Stimulated activated CD8-positive, alpha-beta memory T cell treated with anti-CD3 and anti-CD28 coated beads, Interleukin-7, amount 100 ng/mL, for 4 hours (primary cell): ENCODE results near the gene NFX1.

Experiments
- DNase-seq, 2 donors: peaks; one replicate each; pipeline ENCODE4 v3.0.0-alpha.2; 2020; ENCODE audit warnings: low read depth in 2 of 2

NFX1 gene

GRCh38 chr9:33290247-33291030 lies at the start of gene NFX1:
NFX1 (plus strand) TSS chr9:33290516; CDS start chr9:33290573, 57 bp downstream.
- peak; percentile 97 for DNase-seq

- DNase-seq = no peak
Measured at GRCh38 chr9:33241298-33241697, 49.0 kb upstream of the NFX1 start.

DNA sequence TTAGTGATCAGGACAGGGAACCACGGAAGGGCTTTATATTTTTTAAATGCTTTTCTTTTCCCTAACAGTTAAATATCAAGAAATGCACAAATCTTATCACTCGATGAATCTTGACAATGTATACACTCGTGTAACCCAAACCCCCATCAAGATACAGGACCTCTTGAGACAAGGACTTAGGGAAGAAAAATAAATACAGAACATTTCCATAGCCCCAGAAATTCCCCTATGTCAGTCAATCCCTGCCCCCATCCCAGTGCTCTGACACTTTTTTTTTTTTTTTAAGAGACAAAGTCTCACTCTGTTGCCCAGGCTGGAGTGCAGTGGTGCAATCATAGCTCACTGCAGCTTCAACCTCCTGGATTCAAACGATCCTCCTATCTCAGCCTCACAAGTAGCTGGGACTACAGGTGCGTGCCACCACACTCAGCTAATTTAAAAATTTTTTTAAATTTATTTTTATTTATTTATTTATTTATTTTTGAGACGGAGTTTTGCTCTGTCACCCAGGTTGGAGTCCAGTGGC lies 47.6 kb upstream of the NFX1 start:
- no peak for DNase-seq

- DNase-seq = no peak
Measured at GRCh38 chr9:33244137-33244784, 46.1 kb upstream of the NFX1 start.

DNA sequence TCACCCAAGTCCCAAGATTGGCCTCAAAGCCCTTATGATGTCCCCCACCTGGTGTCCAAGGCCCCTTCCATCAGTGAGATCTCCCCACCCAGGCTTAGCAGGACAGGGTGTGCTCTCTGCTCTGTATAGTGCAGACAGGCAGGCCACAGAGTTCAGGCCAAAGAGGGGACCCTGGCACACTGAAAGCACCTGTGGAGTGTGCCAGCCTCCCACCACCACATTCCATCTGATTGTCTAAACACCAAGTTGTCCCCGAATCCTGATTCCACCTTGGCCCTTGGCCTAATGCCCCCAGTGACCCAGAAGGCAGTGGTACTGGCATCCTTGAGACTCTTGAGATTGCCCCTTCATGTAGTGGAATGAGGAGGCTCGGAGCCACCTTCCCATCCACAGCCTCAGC lies 45.0 kb upstream of the NFX1 start:
- no peak for DNase-seq

DNA sequence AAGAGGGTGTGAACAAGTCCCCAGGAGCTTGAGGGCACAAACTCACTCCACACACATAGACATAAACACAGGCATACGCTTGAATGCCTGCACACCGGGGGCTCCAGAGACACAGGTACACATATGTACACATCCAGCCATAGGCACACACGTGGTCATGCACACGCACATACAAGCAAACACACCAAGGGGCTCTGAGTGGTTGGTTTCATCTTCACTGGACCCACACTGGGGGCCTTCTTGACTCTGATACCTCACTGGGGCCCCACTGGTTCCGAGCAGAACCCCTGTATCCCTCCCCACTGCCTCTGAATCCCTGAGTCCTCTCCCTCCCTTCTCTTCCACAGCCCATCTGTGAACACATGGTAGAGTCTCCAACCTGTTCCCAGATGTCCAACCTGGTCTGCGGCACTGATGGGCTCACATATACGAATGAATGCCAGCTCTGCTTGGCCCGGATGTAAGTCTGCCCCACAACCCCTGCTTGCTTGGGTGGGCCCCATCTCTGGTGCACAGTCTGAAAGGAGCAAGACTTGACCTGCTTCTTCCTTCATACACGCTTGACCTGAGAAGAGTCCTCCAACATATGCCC lies 44.0 kb upstream of the NFX1 start:
- DNase-seq = no peak

- no peak for DNase-seq
Measured at GRCh38 chr9:33248606-33249005, 41.7 kb upstream of the NFX1 start.

GRCh38 chr9:33249087-33249658 lies 41.1 kb upstream of the NFX1 start:
- no peak for DNase-seq

DNA sequence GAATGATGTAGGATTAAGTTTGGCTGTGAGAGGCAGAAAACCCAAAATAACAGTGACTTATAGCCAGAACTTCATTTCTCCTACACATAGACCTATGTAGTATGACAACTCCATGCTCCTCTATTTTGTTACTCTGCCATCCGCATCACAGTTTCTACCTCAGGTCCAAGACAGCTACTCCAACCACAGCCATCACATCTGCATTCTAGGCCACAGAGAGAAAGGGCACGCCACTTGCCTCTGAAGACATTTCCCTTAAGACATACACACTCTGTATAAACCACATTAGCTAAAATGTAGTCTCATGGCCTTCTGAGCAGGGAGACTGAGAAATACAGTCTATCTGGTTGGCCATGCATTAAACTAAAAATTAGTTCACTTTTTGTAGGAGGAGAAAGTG lies 40.3 kb upstream of the NFX1 start:
- DNase-seq = no peak

GRCh38 chr9:33250458-33250995 lies 39.8 kb upstream of the NFX1 start:
- DNase-seq = no peak

- DNase-seq = no peak
Measured at GRCh38 chr9:33254211-33254610, 36.1 kb upstream of the NFX1 start.

DNA sequence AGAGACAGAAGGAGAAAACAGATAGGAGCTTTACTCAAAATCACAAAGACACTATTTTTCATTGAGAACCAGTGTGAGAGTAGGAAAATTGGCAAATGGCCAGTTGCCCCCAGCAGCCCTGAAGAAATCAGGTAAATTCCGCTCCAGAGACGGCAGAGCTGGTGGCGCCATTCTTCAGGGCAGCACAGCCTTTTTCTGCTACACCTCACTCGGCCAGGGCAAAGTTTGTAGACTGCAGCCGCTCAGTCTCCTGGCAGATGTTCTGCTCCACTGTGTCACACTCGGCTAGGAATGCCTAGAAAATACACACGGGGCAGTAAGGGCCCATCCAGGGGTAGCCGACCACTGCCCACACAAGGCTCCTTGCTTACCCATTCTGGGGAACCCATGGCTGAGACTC lies 35.3 kb upstream of the NFX1 start:
- no peak for DNase-seq

DNA sequence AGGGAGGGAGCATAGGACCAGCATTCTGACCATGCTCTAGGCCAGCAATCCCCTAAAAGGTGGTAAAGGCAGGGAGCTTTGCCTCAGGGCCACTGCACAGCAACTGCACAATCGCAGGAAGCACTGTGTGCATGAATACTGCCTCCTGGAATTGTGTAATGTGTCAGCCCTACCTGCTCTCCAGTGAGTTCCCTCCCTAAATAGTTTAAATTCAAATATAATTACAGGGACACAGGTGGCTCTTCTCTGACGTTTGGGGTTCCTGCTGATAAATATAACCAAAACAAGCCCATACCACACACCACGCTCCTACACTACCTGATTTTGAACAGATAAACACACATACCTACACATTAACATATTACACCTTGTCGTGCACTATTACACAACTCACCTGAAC lies 34.8 kb upstream of the NFX1 start:
- no peak for DNase-seq

GRCh38 chr9:33256236-33256635 lies 34.1 kb upstream of the NFX1 start:
- DNase-seq = no peak

DNA sequence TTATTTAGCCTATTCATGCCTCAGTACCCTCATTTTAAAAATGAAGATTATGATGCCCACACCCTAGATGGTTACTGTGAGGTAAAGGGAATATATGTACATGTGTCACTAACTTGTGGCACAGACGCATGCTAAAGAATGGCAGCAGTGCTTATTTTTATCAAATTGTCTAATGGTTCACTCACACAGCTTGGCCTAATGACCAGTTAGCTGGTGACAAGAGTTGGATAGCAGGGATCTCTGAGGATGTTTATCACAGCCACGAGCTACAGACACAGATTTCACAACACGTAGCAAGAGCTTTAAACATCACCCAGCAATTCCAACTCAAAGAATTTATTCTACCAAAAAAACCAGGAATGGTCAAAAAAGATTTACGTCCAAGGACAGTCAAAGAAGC lies 33.0 kb upstream of the NFX1 start:
- no peak for DNase-seq

GRCh38 chr9:33260372-33260771 lies 29.9 kb upstream of the NFX1 start:
- DNase-seq = no peak

DNA sequence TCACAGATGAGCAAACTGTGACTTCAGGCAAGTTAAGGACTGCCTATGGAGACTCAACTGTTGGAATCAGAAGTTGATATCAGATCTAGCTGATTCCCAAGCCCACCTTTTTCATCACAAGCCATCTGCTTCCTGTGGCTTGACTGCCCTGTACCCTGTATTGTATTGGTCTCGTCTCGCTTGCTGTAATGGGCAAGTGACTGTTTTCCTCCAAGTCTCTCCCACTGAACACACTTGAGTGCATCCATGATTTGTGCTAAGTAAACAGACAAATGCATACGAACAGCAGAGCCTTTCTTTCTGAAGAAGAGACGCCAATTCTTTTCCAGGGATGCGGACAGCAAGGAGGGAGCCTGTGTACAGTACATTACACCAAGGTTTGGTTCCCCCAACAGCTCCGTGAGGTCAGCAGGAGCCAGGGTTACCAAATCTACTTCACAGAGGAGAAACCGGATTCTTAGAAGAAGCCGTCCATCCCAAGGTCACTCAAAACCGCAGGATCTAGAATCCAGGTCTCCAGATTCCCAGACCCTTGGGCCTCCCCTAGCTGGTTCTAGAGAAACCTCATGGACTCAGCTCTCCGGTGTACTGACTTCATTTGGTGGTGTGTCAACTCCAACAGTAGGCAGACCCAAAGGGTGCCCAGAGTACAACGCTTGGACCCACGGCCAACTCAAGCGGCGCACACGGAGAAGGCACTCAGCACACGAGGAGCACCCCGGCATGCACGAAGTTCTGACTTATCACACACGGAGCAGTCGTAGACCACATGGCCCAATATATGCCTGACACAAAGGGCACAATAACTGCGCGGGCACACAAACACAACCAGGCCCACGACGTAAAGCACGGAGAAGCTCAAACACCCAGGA lies 26.9 kb upstream of the NFX1 start:
- no peak for DNase-seq

DNA sequence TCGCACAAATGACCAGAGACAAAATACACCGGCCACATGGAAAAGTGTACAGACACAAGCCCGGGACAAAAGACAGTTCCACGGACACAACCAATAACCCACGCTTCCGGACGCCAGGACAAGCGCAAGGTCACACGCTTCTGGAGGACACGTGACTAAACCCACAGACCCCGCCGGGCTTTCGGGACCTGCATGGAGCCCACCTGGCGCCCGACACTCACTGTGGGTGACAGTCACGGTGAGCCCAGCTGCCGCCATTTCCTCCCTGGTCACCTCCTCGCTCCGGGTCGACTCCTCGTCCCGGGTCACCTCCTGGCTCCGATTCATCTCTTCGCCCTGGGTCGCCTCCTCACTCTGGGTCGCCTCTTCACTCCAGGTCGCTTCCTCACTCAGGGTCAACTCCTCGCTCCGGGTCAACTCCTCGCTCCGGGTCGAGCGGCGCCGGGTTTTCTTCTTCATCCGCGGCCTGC lies 26.3 kb upstream of the NFX1 start:
- DNase-seq = peak in 1 of 2 donors; percentile 20

GRCh38 chr9:33264473-33265177 lies 25.7 kb upstream of the NFX1 start, which contains the start of the genes BAG1 and CHMP5:
BAG1 (minus strand) TSS chr9:33264708.
CHMP5 (plus strand) TSS chr9:33265049; CDS start chr9:33265079, 30 bp downstream.
- DNase-seq = peak; percentile 99

- no peak for DNase-seq
Measured at GRCh38 chr9:33265211-33265865, 25.0 kb upstream of the NFX1 start.
